ENCODE results near the gene TLE6. TPM values are rescaled to one million over a fixed set of nuclear protein-coding genes. Genes with fewer than 3 reads are reported as not detected.

Gene TLE6
- total and polyA plus RNA-seq, 2 donors from 2014 or later: 3.7 to 5.2 TPM

GRCh38 chr19:3027981-3028304 lies 50.6 kb downstream of the TLE6 start:
- intact Hi-C loops (cut with DNase I): no loop called here
- FAIRE-seq (no peak), DNase-seq (no peak)
- H3K36me3 ChIP-seq (ENCODE audit: control insufficient read depth in 2 of 3, insufficient read depth in 3 of 3, low read length in 3 of 3): no peaks in the 10 kb centered on the region
- H3K27me3 ChIP-seq (ENCODE audit: control insufficient read depth, insufficient read depth, low read length): no peaks in the 10 kb centered on the region
- H3K27ac ChIP-seq (ENCODE audit: low read depth in 2 of 2, low read length in 2 of 2): no peak overlapping the region
- TF ChIP-seq CTCF (IDR thresholded peaks at IDR 0.05; ENCODE audit: borderline replicate concordance, extremely low read depth, insufficient read depth): no peak
- no peaks in the 10 kb centered on the region for H3K9me3 ChIP-seq (ENCODE audit: control insufficient read depth in 2 of 3, insufficient read depth in 1 of 3, low read length in 3 of 3)
- peak overlapping the region in 1 of 3 donors; percentile 57 for H3K4me3 ChIP-seq (ENCODE audit: low read length in 3 of 3)
- H3K4me1 ChIP-seq (ENCODE audit: control insufficient read depth in 2 of 3, insufficient read depth in 2 of 3, low read depth in 1 of 3, low read length in 3 of 3): peaks cover 0 to 6% (median 0%) of the 10 kb centered on the region in 3 donors
- peak overlapping the region in 1 of 3 donors; percentile 51 for H3K9ac ChIP-seq (ENCODE audit: low read length in 3 of 3)

- Histone ChIP-seq H3K4me1 (ENCODE audit: control insufficient read depth in 2 of 3, insufficient read depth in 2 of 3, low read depth in 1 of 3, low read length in 3 of 3) (peaks cover 0 to 6% (median 0%) of the 10 kb centered on the region in 3 donors), H3K9ac (ENCODE audit: low read length in 3 of 3) (peak overlapping the region in 1 of 3 donors; percentile 51), H3K27ac (ENCODE audit: low read depth in 2 of 2, low read length in 2 of 2) (no peak overlapping the region), H3K36me3 (ENCODE audit: control insufficient read depth in 2 of 3, insufficient read depth in 3 of 3, low read length in 3 of 3) (no peaks in the 10 kb centered on the region), H3K27me3 (ENCODE audit: control insufficient read depth, insufficient read depth, low read length) (no peaks in the 10 kb centered on the region), H3K4me3 (ENCODE audit: low read length in 3 of 3) (peak overlapping the region in 1 of 3 donors; percentile 57), H3K9me3 (ENCODE audit: control insufficient read depth in 2 of 3, insufficient read depth in 1 of 3, low read length in 3 of 3) (no peaks in the 10 kb centered on the region)
- TF ChIP-seq CTCF (IDR thresholded peaks at IDR 0.05; ENCODE audit: borderline replicate concordance, extremely low read depth, insufficient read depth): no peak
- peak; percentile 53 to 83 (median 76) for DNase-seq
- intact Hi-C loops (cut with DNase I): no loop called here
- no peak for FAIRE-seq
These were observed 51.1 kb downstream of the TLE6 start for GRCh38 chr19:3028305-3029064.

- Histone ChIP-seq H3K9me3 (ENCODE audit: control insufficient read depth in 2 of 3, insufficient read depth in 1 of 3, low read length in 3 of 3) (no peaks in the 10 kb centered on the region), H3K4me1 (ENCODE audit: control insufficient read depth in 2 of 3, insufficient read depth in 2 of 3, low read depth in 1 of 3, low read length in 3 of 3) (peaks cover 0 to 6% (median 0%) of the 10 kb centered on the region in 3 donors), H3K36me3 (ENCODE audit: control insufficient read depth in 2 of 3, insufficient read depth in 3 of 3, low read length in 3 of 3) (no peaks in the 10 kb centered on the region), H3K4me3 (ENCODE audit: low read length in 3 of 3) (peak within 1 kb of the TSS in 1 of 3 donors; percentile 57), H3K9ac (ENCODE audit: low read length in 3 of 3) (peak within 1 kb of the TSS in 1 of 3 donors; percentile 51), H3K27me3 (ENCODE audit: control insufficient read depth, insufficient read depth, low read length) (no peaks in the 10 kb centered on the region), H3K27ac (ENCODE audit: low read depth in 2 of 2, low read length in 2 of 2) (no peak within 1 kb of the TSS)
- intact Hi-C loops (cut with DNase I): no loop called here
- no peak for DNase-seq
- FAIRE-seq: no peak
- no peak for TF ChIP-seq CTCF (IDR thresholded peaks at IDR 0.05; ENCODE audit: borderline replicate concordance, extremely low read depth, insufficient read depth)
These were observed 51.9 kb downstream of the TLE6 start, which contains the start of gene TLE2 for GRCh38 chr19:3029065-3029923. Gene TLE2, minus strand, starts transcription at chr19:3029280. Its CDS starts 376 bp downstream, at chr19:3028904.
